Measurements from ENCODE around the gene ITGB1BP2. TPM values are rescaled to one million over a fixed set of nuclear protein-coding genes. Genes with fewer than 3 reads are reported as not detected.

The ITGB1BP2 gene
- total and polyA plus RNA-seq, 2 of the 13 experiments (the other 11 are each of a cell fraction or from before 2014, with no cell fraction given), result 0.90 to 2.2 TPM

DNA sequence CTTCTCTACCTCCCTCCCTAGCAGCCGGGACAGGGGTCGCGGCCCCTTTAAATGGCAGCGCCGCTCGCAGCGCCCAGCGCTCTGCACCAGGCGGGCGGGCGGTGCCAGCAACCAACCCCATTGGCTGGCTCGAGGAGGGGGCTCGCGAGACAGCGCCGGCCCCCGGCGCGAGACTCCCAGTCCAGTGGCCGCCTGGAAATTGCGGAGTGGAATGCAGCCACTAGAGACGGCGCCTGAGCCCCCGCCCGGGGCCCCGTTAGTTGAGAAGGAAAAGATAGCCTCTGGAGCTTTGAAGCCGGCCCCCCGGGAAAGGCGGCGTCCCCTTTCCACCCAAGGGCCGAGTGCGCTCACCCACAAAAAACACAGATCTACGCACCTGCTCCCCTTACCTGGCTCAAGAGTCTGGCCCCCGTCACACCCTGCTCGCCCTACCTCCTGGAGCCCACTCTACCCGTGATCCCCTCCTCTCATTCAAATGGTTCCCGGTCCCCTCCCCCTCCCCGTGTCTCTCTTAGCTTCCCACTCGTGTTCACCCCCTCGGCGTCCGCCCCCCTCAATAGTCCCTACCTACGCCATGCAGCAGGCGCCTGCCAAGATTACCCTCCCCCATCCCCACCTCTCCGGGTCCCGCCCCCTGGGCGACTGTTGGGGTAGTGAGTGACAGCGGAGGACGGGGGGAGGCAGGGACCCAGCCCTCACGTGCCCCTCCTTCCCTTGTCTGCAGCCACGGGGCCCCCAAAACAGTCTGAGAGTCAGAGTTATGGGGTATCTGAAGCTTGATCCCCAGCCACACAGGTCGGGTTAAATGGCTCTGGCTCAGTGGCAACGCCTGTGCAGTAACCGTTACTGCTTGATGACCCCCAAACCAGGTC, 47.2 kb upstream of the ITGB1BP2 start, which contains the start of gene ZMYM3 (continued):
- no peak for TF ChIP-seq ZNF678 (CRISPR knock-in tag; IDR thresholded peaks at IDR 0.05)
- TF ChIP-seq ZNF33B (CRISPR knock-in tag; IDR thresholded peaks at IDR 0.05), result no peak
- TF ChIP-seq FOXM1 (CRISPR knock-in tag; IDR thresholded peaks at IDR 0.05), result no peak
- no peak; the same call in 1 of the 2 replicates for TF ChIP-seq MXD1 (CRISPR knock-in tag; IDR thresholded peaks at IDR 0.05)
- no peak for TF ChIP-seq BORCS8-MEF2B (CRISPR knock-in tag; IDR thresholded peaks at IDR 0.05)
- 0 out of 2 replicates have a peak, but pooled peaks have one; percentile 28 for TF ChIP-seq GATAD1 (CRISPR knock-in tag; IDR thresholded peaks at IDR 0.05)
- no peak for TF ChIP-seq NFE2L1 (CRISPR knock-in tag; IDR thresholded peaks at IDR 0.05; ENCODE audit: borderline replicate concordance)
- TF ChIP-seq ZZZ3 (CRISPR knock-in tag; IDR thresholded peaks at IDR 0.05; ENCODE audit: borderline replicate concordance), result no peak
- no peak for TF ChIP-seq BRF2 (CRISPR knock-in tag; IDR thresholded peaks at IDR 0.05)
- TF ChIP-seq, protein P1, sequence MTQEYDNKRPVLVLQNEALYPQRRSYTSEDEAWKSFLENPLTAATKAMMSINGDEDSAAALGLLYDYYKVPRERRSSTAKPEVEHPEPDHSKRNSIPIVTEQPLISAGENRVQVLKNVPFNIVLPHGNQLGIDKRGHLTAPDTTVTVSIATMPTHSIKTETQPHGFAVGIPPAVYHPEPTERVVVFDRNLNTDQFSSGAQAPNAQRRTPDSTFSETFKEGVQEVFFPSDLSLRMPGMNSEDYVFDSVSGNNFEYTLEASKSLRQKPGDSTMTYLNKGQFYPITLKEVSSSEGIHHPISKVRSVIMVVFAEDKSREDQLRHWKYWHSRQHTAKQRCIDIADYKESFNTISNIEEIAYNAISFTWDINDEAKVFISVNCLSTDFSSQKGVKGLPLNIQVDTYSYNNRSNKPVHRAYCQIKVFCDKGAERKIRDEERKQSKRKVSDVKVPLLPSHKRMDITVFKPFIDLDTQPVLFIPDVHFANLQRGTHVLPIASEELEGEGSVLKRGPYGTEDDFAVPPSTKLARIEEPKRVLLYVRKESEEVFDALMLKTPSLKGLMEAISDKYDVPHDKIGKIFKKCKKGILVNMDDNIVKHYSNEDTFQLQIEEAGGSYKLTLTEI (CRISPR knock-in tag; conservative IDR thresholded peaks at IDR 0.05), result no peak
- TF ChIP-seq ZNF629 (CRISPR knock-in tag; conservative IDR thresholded peaks at IDR 0.05), result no peak
- no peak for TF ChIP-seq NFIC (IDR thresholded peaks at IDR 0.05; ENCODE audit: low read length)
- 0 out of 2 replicates have a peak, but pooled peaks have one; percentile 23 for TF ChIP-seq BRD4 (CRISPR knock-in tag; IDR thresholded peaks at IDR 0.05)
- no peak for TF ChIP-seq POGZ (CRISPR knock-in tag; IDR thresholded peaks at IDR 0.05)
- peak; percentile 28; the same call in 1 of the 2 replicates for TF ChIP-seq POLR2AphosphoS5 (IDR thresholded peaks at IDR 0.05; ENCODE audit: low read depth, low read length)
- TF ChIP-seq ZBTB2 (CRISPR knock-in tag; IDR thresholded peaks at IDR 0.05; ENCODE audit: low read depth), result no peak
- TF ChIP-seq RARG (CRISPR knock-in tag; IDR thresholded peaks at IDR 0.05; ENCODE audit: low read depth), result no peak
